ENCODE measurements around the gene GPR180. TPM values are rescaled to one million over a fixed set of nuclear protein-coding genes. Genes with fewer than 3 reads are reported as not detected.
A peak's percentile ranks its signal among the peaks of the same experiment; 100 is the strongest.

GPR180 gene
- total RNA-seq, 1 donor from 2014 or later: 5.3 TPM

GRCh38 chr13:94673851-94674250, 72.2 kb downstream of the GPR180 start:
- peaks cover 6% of the 10 kb centered on the region for H3K4me1 Mint-ChIP-seq (ENCODE audit: low read depth)
- no peak overlapping the region for H3K27ac Mint-ChIP-seq
- H3K27me3 Mint-ChIP-seq: peaks cover 39% of the 10 kb centered on the region
- peaks cover 2% of the 10 kb centered on the region for H3K36me3 Mint-ChIP-seq (ENCODE audit: insufficient read depth)
- H3K9me3 Mint-ChIP-seq (ENCODE audit: low read depth): no peaks in the 10 kb centered on the region
- TF ChIP-seq, protein P1, sequence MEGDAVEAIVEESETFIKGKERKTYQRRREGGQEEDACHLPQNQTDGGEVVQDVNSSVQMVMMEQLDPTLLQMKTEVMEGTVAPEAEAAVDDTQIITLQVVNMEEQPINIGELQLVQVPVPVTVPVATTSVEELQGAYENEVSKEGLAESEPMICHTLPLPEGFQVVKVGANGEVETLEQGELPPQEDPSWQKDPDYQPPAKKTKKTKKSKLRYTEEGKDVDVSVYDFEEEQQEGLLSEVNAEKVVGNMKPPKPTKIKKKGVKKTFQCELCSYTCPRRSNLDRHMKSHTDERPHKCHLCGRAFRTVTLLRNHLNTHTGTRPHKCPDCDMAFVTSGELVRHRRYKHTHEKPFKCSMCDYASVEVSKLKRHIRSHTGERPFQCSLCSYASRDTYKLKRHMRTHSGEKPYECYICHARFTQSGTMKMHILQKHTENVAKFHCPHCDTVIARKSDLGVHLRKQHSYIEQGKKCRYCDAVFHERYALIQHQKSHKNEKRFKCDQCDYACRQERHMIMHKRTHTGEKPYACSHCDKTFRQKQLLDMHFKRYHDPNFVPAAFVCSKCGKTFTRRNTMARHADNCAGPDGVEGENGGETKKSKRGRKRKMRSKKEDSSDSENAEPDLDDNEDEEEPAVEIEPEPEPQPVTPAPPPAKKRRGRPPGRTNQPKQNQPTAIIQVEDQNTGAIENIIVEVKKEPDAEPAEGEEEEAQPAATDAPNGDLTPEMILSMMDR (IDR thresholded peaks at IDR 0.05; ENCODE audit: unreplicated experiment): no peak
- H3K4me3 Mint-ChIP-seq (ENCODE audit: low read depth): no peak overlapping the region
- DNase-seq (ENCODE audit: low spot score, unreplicated experiment): no peak

- Mint-ChIP-seq H3K27me3 (peaks cover 42% of the 10 kb centered on the region), H3K4me3 (ENCODE audit: low read depth) (no peak overlapping the region), H3K27ac (no peak overlapping the region), H3K9me3 (ENCODE audit: low read depth) (no peaks in the 10 kb centered on the region), H3K36me3 (ENCODE audit: insufficient read depth) (peaks cover 2% of the 10 kb centered on the region), H3K4me1 (ENCODE audit: low read depth) (peaks cover 6% of the 10 kb centered on the region)
- TF ChIP-seq, protein P1 (IDR thresholded peaks at IDR 0.05; ENCODE audit: unreplicated experiment): peak; percentile 89
- DNase-seq (ENCODE audit: low spot score, unreplicated experiment): peak; percentile 55
These were observed 73.1 kb downstream of the GPR180 start for GRCh38 chr13:94674609-94675348.

DNA sequence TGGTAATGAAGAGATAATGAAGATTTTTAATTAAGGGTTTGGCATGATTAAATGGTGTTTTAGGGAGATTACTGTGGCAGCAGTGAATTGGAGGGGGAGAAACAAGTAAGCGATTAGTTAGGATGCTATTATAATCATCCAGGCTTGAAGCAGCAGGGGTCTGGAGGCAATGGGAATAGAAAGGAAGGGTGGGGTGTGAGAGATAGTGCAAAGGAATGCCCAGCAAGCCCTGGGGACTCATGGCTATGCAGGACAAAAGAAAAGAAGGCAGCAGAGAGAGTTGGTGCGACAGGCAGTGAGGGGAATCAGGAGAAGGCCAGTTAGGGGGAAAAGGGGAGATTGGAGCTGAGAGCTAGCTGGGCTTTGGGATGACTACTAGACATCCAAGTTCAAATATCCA, 76.1 kb downstream of the GPR180 start:
- TF ChIP-seq, protein P1 (IDR thresholded peaks at IDR 0.05; ENCODE audit: unreplicated experiment): no peak
- no peak for DNase-seq (ENCODE audit: low spot score, unreplicated experiment)
- peaks cover 40% of the 10 kb centered on the region for H3K27me3 Mint-ChIP-seq
- peaks cover 8% of the 10 kb centered on the region for H3K4me1 Mint-ChIP-seq (ENCODE audit: low read depth)
- H3K4me3 Mint-ChIP-seq (ENCODE audit: low read depth): no peak overlapping the region
- no peaks in the 10 kb centered on the region for H3K9me3 Mint-ChIP-seq (ENCODE audit: low read depth)
- peaks cover 2% of the 10 kb centered on the region for H3K36me3 Mint-ChIP-seq (ENCODE audit: insufficient read depth)
- no peak overlapping the region for H3K27ac Mint-ChIP-seq

DNA sequence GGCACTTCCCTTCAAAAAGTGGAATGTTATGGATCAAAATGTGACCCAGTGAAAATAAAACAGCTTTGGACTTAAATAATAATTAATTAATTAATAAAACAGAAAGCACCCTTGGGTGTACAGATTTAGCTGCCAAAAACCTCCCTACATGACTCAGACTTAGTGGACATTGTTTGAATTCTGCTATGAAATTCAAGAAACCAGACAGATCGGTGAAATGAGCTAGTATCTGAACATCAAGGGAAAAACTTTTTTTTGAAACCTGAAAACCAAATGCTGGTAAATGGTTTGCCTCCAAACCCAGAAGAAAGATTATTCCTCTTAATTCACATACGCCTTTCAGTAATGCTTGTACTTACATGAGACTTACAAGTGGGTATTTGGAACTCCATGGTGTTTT, 77.2 kb downstream of the GPR180 start:
- no peak for DNase-seq (ENCODE audit: low spot score, unreplicated experiment)
- Mint-ChIP-seq H3K27ac (no peak overlapping the region), H3K27me3 (peaks cover 47% of the 10 kb centered on the region), H3K4me1 (ENCODE audit: low read depth) (peaks cover 9% of the 10 kb centered on the region), H3K4me3 (ENCODE audit: low read depth) (no peak overlapping the region), H3K9me3 (ENCODE audit: low read depth) (no peaks in the 10 kb centered on the region), H3K36me3 (ENCODE audit: insufficient read depth) (peaks cover 2% of the 10 kb centered on the region)
- TF ChIP-seq, protein P1 (IDR thresholded peaks at IDR 0.05; ENCODE audit: unreplicated experiment): no peak

- no peaks in the 10 kb centered on the region for H3K9me3 Mint-ChIP-seq (ENCODE audit: low read depth)
- DNase-seq (ENCODE audit: low spot score, unreplicated experiment): no peak
- no peak overlapping the region for H3K4me3 Mint-ChIP-seq (ENCODE audit: low read depth)
- peaks cover 5% of the 10 kb centered on the region for H3K4me1 Mint-ChIP-seq (ENCODE audit: low read depth)
- peaks cover 47% of the 10 kb centered on the region for H3K27me3 Mint-ChIP-seq
- H3K36me3 Mint-ChIP-seq (ENCODE audit: insufficient read depth): peaks cover 2% of the 10 kb centered on the region
- H3K27ac Mint-ChIP-seq: no peak overlapping the region
- TF ChIP-seq, protein P1 (IDR thresholded peaks at IDR 0.05; ENCODE audit: unreplicated experiment): no peak
These were observed 78.0 kb downstream of the GPR180 start for GRCh38 chr13:94679614-94680013.

All from progenitor cell of endocrine pancreas (in vitro differentiated cells).